Glomerular visceral epithelial cell (primary cell): ENCODE data around the gene NDUFAF3.

Experiments used
- DNase-seq: peaks from one replicate; pipeline ENCODE4 v3.0.0-alpha.2; 2016; ENCODE audit errors: extremely low spot score

NDUFAF3 gene

GRCh38 chr3:49021813-49022687 lies at the start of gene NDUFAF3:
Gene NDUFAF3 (plus strand): TSS chr3:49022121. CDS start chr3:49022145, 24 bp downstream.
- DNase-seq = peak; percentile 94

GRCh38 chr3:48974076-48974864 lies 47.7 kb upstream of the NDUFAF3 start:
- DNase-seq = no peak

- no peak for DNase-seq
These were observed 42.5 kb upstream of the NDUFAF3 start for GRCh38 chr3:48979451-48979850.

GRCh38 chr3:48980295-48980694 lies 41.6 kb upstream of the NDUFAF3 start:
- DNase-seq = no peak

GRCh38 chr3:48982016-48982415 lies 39.9 kb upstream of the NDUFAF3 start:
- DNase-seq = no peak

- DNase-seq = no peak
These were observed 39.2 kb upstream of the NDUFAF3 start for GRCh38 chr3:48982686-48983085.

GRCh38 chr3:48983096-48983495 lies 38.8 kb upstream of the NDUFAF3 start:
- no peak for DNase-seq

- DNase-seq = no peak
These were observed 37.3 kb upstream of the NDUFAF3 start for GRCh38 chr3:48984663-48985062.

GRCh38 chr3:48985831-48986376 lies 36.0 kb upstream of the NDUFAF3 start:
- DNase-seq = no peak

- DNase-seq = no peak
These were observed 32.7 kb upstream of the NDUFAF3 start for GRCh38 chr3:48989126-48989795.

GRCh38 chr3:48989796-48990635 lies 31.9 kb upstream of the NDUFAF3 start, which contains the start of gene P4HTM:
Gene P4HTM (plus strand): TSS chr3:48990241. CDS start chr3:48990257, 16 bp downstream.
- DNase-seq = peak; percentile 93

GRCh38 chr3:48990636-48991469 lies 31.1 kb upstream of the NDUFAF3 start:
- DNase-seq = peak; percentile 27

- DNase-seq = no peak
These were observed 29.9 kb upstream of the NDUFAF3 start for GRCh38 chr3:48991851-48992545.

- no peak for DNase-seq
These were observed 28.1 kb upstream of the NDUFAF3 start for GRCh38 chr3:48993834-48994233.

GRCh38 chr3:48996640-48997039 lies 25.3 kb upstream of the NDUFAF3 start:
- DNase-seq = no peak

GRCh38 chr3:48997102-48997635 lies 24.8 kb upstream of the NDUFAF3 start:
- no peak for DNase-seq

- DNase-seq = no peak
These were observed 23.9 kb upstream of the NDUFAF3 start for GRCh38 chr3:48997714-48998637.
